ENCODE data around the gene FOXN3.

The FOXN3 gene

GRCh38 chr14:89308232-89308959 lies 108.6 kb downstream of the FOXN3 start:
- POLR2A ChIA-PET = no interaction called here
- CTCF ChIA-PET = no interaction called here
- no peak for TF ChIP-seq ZNF384 (IDR thresholded peaks at IDR 0.05)
- TF ChIP-seq ELF4 (IDR thresholded peaks at IDR 0.05) = no peak
- TF ChIP-seq FOXA1 (IDR thresholded peaks at IDR 0.05) = no peak
- no peak for TF ChIP-seq ARNT (IDR thresholded peaks at IDR 0.05)
- TF ChIP-seq HDGF (IDR thresholded peaks at IDR 0.05; ENCODE audit: borderline replicate concordance) = no peak
- TF ChIP-seq BHLHE40 (IDR thresholded peaks at IDR 0.05; ENCODE audit: borderline replicate concordance) = no peak
- TF ChIP-seq FOXK2 (IDR thresholded peaks at IDR 0.05) = no peak
- no peak for TF ChIP-seq SUZ12 (IDR thresholded peaks at IDR 0.05)
- TF ChIP-seq PKNOX1 (IDR thresholded peaks at IDR 0.05) = no peak
- no peak for TF ChIP-seq SP1 (IDR thresholded peaks at IDR 0.05)
- TF ChIP-seq L3MBTL2 (conservative IDR thresholded peaks at IDR 0.05) = no peak
- no peak for TF ChIP-seq CTBP1 (IDR thresholded peaks at IDR 0.05; ENCODE audit: borderline replicate concordance)
- TF ChIP-seq NFRKB (IDR thresholded peaks at IDR 0.05) = no peak
- TF ChIP-seq LEF1 (IDR thresholded peaks at IDR 0.05; ENCODE audit: borderline replicate concordance) = no peak
- TF ChIP-seq TARDBP (IDR thresholded peaks at IDR 0.05) = no peak
- no peak for TF ChIP-seq FOXM1 (IDR thresholded peaks at IDR 0.05; ENCODE audit: borderline replicate concordance)
- no peak for DNase-seq (ENCODE audit: extremely low spot score)

GRCh38 chr14:89307409-89307808 lies 109.6 kb downstream of the FOXN3 start:
- POLR2A ChIA-PET = no interaction called here
- no peak for DNase-seq (ENCODE audit: extremely low spot score)
- CTCF ChIA-PET = no interaction called here
- no peak for TF ChIP-seq FOXA1 (IDR thresholded peaks at IDR 0.05)
- TF ChIP-seq BHLHE40 (IDR thresholded peaks at IDR 0.05; ENCODE audit: borderline replicate concordance) = no peak
- no peak for TF ChIP-seq ARNT (IDR thresholded peaks at IDR 0.05)
- no peak for TF ChIP-seq HDGF (IDR thresholded peaks at IDR 0.05; ENCODE audit: borderline replicate concordance)
- TF ChIP-seq TARDBP (IDR thresholded peaks at IDR 0.05) = no peak
- TF ChIP-seq L3MBTL2 (conservative IDR thresholded peaks at IDR 0.05) = no peak
- TF ChIP-seq FOXK2 (IDR thresholded peaks at IDR 0.05) = no peak

- ChIA-PET POLR2A (interaction anchor here (1.0 kb wide), 1 partner anchor 9 kb away, joined by 3 read pairs; no protein-coding TSS in a partner anchor), CTCF (interaction anchor here (1.0 kb wide), 1 partner anchor 10 kb away, joined by 3 read pairs; no protein-coding TSS in a partner anchor)
- TF ChIP-seq TARDBP (IDR thresholded peaks at IDR 0.05) (no peak), BHLHE40 (IDR thresholded peaks at IDR 0.05; ENCODE audit: borderline replicate concordance) (no peak), ZNF384 (IDR thresholded peaks at IDR 0.05) (no peak), SUZ12 (IDR thresholded peaks at IDR 0.05) (no peak), CTBP1 (IDR thresholded peaks at IDR 0.05; ENCODE audit: borderline replicate concordance) (no peak)
- DNase-seq (ENCODE audit: extremely low spot score) = no peak
Observed at GRCh38 chr14:89304972-89305703, 111.9 kb downstream of the FOXN3 start.

GRCh38 chr14:89304561-89304960 lies 112.5 kb downstream of the FOXN3 start:
- no peak for TF ChIP-seq BHLHE40 (IDR thresholded peaks at IDR 0.05; ENCODE audit: borderline replicate concordance)
- TF ChIP-seq FOXM1 (IDR thresholded peaks at IDR 0.05; ENCODE audit: borderline replicate concordance) = no peak
- no peak for TF ChIP-seq CTBP1 (IDR thresholded peaks at IDR 0.05; ENCODE audit: borderline replicate concordance)
- no peak for TF ChIP-seq ELF4 (IDR thresholded peaks at IDR 0.05)
- TF ChIP-seq LEF1 (IDR thresholded peaks at IDR 0.05; ENCODE audit: borderline replicate concordance) = no peak
- no peak for TF ChIP-seq TARDBP (IDR thresholded peaks at IDR 0.05)
- TF ChIP-seq SP1 (IDR thresholded peaks at IDR 0.05) = no peak
- TF ChIP-seq FOXK2 (IDR thresholded peaks at IDR 0.05) = no peak
- no peak for TF ChIP-seq ZNF384 (IDR thresholded peaks at IDR 0.05)
- DNase-seq (ENCODE audit: extremely low spot score) = no peak
- CTCF ChIA-PET = interaction anchor here (1.0 kb wide), 1 partner anchor 10 kb away, joined by 3 read pairs; no protein-coding TSS in a partner anchor
- POLR2A ChIA-PET = no interaction called here

GRCh38 chr14:89303456-89304435 lies 113.3 kb downstream of the FOXN3 start:
- CTCF ChIA-PET = interaction anchor here (1.0 kb wide), 1 partner anchor 9 kb away, joined by 3 read pairs; no protein-coding TSS in a partner anchor
- DNase-seq (ENCODE audit: extremely low spot score) = peak; percentile 32

GRCh38 chr14:89302396-89302950 lies 114.6 kb downstream of the FOXN3 start:
- DNase-seq (ENCODE audit: extremely low spot score) = no peak

More at GRCh38 chr14:89303456-89304435, 113.3 kb downstream of the FOXN3 start:
- POLR2A ChIA-PET = interaction anchor here (0.6 to 0.8 kb wide), 3 partner anchors 11 to 126 kb away, joined by 3 read pairs; no protein-coding TSS in a partner anchor
- TF ChIP-seq FOXM1 (IDR thresholded peaks at IDR 0.05; ENCODE audit: borderline replicate concordance) (no peak), ZNF384 (IDR thresholded peaks at IDR 0.05) (peak; percentile 40; the same call in 1 of the 2 replicates), SP1 (IDR thresholded peaks at IDR 0.05) (no peak), L3MBTL2 (conservative IDR thresholded peaks at IDR 0.05) (no peak)

More at GRCh38 chr14:89302396-89302950, 114.6 kb downstream of the FOXN3 start:
- ChIA-PET CTCF (no interaction called here), POLR2A (no interaction called here)
- TF ChIP-seq SUZ12 (IDR thresholded peaks at IDR 0.05) (no peak), CTBP1 (IDR thresholded peaks at IDR 0.05; ENCODE audit: borderline replicate concordance) (no peak), ZNF384 (IDR thresholded peaks at IDR 0.05) (no peak), ARNT (IDR thresholded peaks at IDR 0.05) (no peak), LEF1 (IDR thresholded peaks at IDR 0.05; ENCODE audit: borderline replicate concordance) (no peak), PKNOX1 (IDR thresholded peaks at IDR 0.05) (no peak), TARDBP (IDR thresholded peaks at IDR 0.05) (no peak), NFRKB (IDR thresholded peaks at IDR 0.05) (no peak), HDGF (IDR thresholded peaks at IDR 0.05; ENCODE audit: borderline replicate concordance) (no peak), SP1 (IDR thresholded peaks at IDR 0.05) (no peak), FOXM1 (IDR thresholded peaks at IDR 0.05; ENCODE audit: borderline replicate concordance) (no peak), ELF4 (IDR thresholded peaks at IDR 0.05) (no peak), L3MBTL2 (conservative IDR thresholded peaks at IDR 0.05) (no peak)
